DLD1 (cell line): ENCODE measurements around the gene RXRB.
"Not testable (repeated sequence)": the region's sequence is repeated elsewhere in the genome, so short reads cannot be mapped to it uniquely, and the experiment has no call there.

Experiments used
- in situ Hi-C: cut with HindIII; loops from 2 replicates; pipeline ENCODE4 v1.10.0; 2017; ENCODE audit warnings: low sequenced_read_pairs

Gene RXRB

GRCh38 chr6:33164665-33165373 is 35.6 kb downstream of the RXRB start:
- in situ Hi-C loops = no loop called here

DNA sequence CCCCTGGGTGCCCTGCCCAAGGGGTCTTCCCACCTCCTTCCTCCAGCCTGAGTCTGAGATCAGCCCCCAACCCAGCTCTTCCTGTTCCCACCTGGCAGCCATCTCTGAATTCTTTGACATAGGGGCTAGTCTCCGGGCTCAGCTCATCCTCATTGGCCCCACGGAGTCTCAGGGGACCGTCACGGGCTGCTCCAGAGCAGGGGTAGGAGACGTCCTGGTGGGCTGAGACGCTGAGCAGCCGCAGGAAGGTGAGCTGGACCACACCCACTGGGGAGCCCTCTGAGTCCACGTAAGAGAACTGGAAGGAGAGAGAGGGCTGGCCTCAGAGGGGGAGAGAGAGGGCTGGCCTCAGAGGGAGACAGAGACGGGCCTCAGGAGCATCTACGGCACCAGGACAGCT is 36.3 kb downstream of the RXRB start:
- in situ Hi-C loops = no loop called here

DNA sequence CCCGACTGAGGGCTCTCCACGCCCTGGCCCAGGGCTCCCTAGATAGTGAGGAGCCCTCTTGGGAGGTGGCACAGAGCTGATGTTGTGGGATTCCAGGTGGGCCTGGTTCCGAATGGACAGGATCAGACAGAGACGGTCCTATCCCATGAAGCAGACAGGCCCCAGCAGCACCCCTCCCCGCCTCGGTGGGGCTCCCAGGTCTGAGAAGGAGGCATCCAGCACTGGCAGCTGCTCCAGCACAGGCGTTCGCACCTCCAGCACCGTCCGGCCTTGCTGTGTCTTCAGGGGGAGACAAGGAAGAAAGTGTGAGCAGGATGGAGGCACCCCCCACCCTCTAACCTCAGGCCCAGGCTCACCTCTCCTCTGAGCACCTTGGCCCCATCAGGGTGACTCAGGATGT is 36.9 kb downstream of the RXRB start:
- in situ Hi-C loops = no loop called here

GRCh38 chr6:33161354-33162331 is 38.8 kb downstream of the RXRB start:
- in situ Hi-C loops = no loop called here

GRCh38 chr6:33160728-33161344 is 39.6 kb downstream of the RXRB start:
- in situ Hi-C loops = no loop called here

DNA sequence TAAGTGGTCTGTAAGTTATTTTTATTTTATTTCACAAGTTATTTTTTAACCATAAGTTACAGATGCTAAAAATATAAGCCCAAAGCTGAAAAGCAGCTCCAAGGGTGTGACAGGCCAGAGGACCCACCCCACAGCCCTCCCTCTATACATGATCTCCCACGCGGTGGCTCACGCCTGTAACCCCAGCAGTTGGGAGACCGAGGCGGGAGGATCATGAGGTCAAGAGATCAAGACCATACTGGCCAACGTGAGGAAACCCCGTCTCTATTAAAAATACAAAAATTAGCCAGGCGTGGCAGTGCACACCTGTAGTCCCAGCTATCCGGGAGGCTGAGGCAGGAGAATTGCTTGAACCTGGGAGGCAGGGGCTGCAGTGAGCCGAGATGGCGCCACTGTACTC is 40.4 kb downstream of the RXRB start:
- in situ Hi-C loops = no loop called here

GRCh38 chr6:33156964-33157363 is 43.5 kb downstream of the RXRB start:
- in situ Hi-C loops = no loop called here

GRCh38 chr6:33156561-33156960 is 43.9 kb downstream of the RXRB start:
- in situ Hi-C loops = no loop called here

GRCh38 chr6:33154349-33154748 is 46.1 kb downstream of the RXRB start:
- in situ Hi-C loops = no loop called here

- in situ Hi-C loops = no loop called here
Measured at GRCh38 chr6:33151050-33151449, 49.4 kb downstream of the RXRB start.

GRCh38 chr6:33150560-33150959 is 49.9 kb downstream of the RXRB start:
- in situ Hi-C loops = not testable (repeated sequence)

DNA sequence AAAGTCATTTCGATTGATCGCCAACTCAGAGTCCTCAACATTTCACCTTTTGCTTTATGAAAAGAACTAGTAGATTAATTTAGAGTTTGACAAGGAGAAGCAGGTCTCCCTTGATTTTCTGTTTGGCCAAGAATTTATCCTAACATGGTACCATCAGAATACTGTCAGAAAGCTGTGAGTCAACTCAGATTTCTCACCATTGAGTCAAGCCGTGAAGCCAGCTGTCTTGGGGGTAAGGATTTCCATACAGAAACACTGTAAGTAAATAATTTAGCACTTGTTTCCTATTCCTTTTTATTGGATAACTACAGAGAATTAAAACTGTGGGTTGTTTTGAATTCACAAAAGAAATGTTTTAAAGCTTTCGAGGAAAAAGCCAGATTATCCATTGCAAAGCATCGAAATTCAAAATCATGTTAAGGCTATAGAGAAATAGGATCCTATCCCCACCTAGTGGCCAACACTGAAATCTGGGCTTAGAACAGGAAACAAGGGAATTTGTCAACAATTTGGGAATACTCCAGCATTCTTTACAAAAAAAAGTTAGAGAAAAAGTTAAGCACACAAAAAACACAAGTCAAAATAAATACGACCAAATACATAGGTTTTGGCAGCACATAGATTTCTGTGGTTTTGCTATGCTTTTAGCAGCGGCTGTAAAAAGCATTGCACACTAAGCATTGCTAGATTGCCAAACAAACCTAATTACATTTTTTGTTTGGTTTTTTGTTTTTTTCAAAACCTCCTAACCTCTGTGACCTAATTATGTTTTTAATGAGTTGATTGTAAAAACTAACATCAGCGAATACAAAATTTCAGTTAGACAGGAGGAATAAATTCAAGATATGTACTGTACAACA is 52.4 kb downstream of the RXRB start:
- in situ Hi-C loops = loop anchor here (25.0 kb wide), 1 partner anchor 114 kb away; the partner anchor contains the start of genes RPS18 and VPS52

- in situ Hi-C loops = loop anchor here (25.0 kb wide), 1 partner anchor 118 kb away; the partner anchor contains the start of genes RPS18 and VPS52
Measured at GRCh38 chr6:33144373-33144772, 56.1 kb downstream of the RXRB start.
